ENCODE data around the gene MFN2. TPM values are rescaled to one million over a fixed set of nuclear protein-coding genes. Genes with fewer than 3 reads are reported as not detected.

Gene MFN2
- polyA plus RNA-seq, 1 of the 3 experiments (the other 2 are of a cell fraction): 43.2 TPM

DNA sequence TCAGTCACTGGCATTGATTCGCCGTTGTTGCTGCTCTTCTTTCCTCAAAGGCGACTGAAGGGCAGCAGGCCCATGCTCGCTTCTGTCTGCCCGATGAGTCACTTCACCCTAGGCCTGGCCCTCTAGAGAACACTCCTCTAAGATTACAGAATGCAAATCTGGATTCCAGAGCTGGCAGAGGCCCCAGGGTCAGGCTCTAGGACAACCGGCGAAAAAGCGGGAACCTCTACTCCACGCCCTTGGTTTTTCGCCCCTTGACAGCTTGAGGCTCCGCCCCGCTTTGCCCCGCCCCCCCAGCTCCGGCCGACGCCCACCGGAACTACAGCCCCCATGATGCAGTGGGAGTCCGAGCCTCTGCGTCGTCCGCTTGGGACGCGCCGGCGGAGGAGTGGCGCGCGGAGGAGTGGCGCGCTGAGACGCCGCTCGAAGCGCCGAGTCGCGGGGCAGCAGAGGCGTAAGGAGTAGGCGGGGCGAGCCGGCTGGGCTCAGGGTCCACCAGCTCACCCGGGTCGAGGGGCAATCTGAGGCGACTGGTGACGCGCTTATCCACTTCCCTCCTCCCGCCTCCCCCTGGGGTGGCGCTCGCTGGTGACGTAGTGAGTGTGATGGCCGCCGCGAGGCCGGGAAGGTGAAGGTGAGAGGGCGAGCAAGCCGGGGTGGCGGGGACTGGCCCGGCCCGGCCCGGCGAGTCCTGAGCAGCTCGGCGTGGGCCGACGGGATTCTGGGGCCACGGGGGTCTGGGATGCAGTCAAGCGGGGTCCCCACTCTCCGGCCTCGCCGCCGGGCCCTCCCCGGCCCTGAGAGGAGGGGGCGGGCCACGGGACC lies at the start of gene MFN2 (continued):
- TF ChIP-seq TAF1 (IDR thresholded peaks at IDR 0.05; ENCODE audit: borderline replicate concordance, low read depth, low read length): peak; percentile 92
- TF ChIP-seq, protein P1, sequence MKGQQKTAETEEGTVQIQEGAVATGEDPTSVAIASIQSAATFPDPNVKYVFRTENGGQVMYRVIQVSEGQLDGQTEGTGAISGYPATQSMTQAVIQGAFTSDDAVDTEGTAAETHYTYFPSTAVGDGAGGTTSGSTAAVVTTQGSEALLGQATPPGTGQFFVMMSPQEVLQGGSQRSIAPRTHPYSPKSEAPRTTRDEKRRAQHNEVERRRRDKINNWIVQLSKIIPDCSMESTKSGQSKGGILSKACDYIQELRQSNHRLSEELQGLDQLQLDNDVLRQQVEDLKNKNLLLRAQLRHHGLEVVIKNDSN (IDR thresholded peaks at IDR 0.05; ENCODE audit: borderline replicate concordance, low read depth): 0 out of 2 replicates have a peak, but pooled peaks have one; percentile 5
- TF ChIP-seq RXRA (IDR thresholded peaks at IDR 0.05; ENCODE audit: borderline replicate concordance, low read depth): 0 out of 2 replicates have a peak, but pooled peaks have one; percentile 17
- TF ChIP-seq NFIC (IDR thresholded peaks at IDR 0.05; ENCODE audit: borderline replicate concordance): no peak
- no peak for TF ChIP-seq RAD21 (IDR thresholded peaks at IDR 0.05; ENCODE audit: low read length)
- TF ChIP-seq FOXJ3 (CRISPR knock-in tag; IDR thresholded peaks at IDR 0.05): no peak; the same call in 1 of the 2 replicates
- peak in 1 of 2 experiments; percentile 22; a peak in 1 of 4 replicates for TF ChIP-seq EP300 (IDR thresholded peaks at IDR 0.05; ENCODE audit: borderline replicate concordance in 1 of 2, low read depth in 1 of 2, low read length in 1 of 2)
- TF ChIP-seq YY1 (IDR thresholded peaks at IDR 0.05; ENCODE audit: low read depth): peak; percentile 96
- no peak for TF ChIP-seq FOXM1 (IDR thresholded peaks at IDR 0.05; ENCODE audit: low read depth)
- TF ChIP-seq, protein P2, sequence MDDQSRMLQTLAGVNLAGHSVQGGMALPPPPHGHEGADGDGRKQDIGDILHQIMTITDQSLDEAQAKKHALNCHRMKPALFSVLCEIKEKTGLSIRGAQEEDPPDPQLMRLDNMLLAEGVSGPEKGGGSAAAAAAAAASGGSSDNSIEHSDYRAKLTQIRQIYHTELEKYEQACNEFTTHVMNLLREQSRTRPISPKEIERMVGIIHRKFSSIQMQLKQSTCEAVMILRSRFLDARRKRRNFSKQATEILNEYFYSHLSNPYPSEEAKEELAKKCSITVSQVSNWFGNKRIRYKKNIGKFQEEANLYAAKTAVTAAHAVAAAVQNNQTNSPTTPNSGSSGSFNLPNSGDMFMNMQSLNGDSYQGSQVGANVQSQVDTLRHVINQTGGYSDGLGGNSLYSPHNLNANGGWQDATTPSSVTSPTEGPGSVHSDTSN (IDR thresholded peaks at IDR 0.05): peak; percentile 34
- no peak for TF ChIP-seq NRF1 (IDR thresholded peaks at IDR 0.05; ENCODE audit: low read depth, low read length)
- no peak for TF ChIP-seq GATA2 (CRISPR knock-in tag; IDR thresholded peaks at IDR 0.05)

DNA sequence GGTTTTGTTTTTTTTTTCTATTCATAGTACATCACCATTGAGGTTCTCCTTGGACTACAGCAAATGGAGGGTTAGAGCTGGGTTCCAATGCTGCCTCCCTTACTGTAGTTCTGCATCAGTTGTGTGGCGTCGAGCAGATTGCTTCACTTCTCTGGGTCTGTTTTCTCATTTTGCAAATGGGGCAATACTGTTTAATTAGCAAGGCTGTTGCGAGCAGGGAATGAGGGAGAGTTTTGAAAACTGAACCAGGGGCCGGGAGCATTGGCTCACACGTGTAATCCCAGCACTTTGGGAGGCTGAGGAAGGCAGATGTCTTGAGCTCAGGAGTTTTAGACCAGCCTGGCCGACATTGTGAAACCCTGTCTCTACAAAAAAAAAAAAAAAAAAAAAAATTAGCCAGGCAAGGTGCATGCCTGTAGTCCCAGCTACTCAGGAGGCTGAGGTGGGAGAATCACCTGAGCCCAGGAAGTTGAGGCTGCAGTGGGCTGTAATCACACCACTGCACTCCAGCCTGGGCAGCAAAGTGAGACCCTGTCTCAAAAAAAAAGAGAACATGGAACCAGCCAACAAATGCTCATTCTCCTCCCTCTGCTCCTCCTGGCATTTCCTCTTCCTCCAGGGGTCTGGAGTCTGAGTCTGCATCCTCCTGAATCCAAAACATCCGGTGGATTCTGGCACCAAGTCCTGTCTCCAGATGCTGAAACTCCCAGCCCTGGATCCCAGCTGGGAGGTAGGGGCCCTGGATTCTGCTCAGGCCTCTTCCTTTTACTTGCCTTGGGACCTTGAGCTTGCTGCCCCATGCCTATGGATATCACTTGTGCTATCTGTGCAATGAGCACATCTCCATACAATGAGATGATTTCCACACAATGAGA lies 49.4 kb upstream of the MFN2 start:
- Histone ChIP-seq H3F3A (replicated peaks; ENCODE audit: insufficient read depth) (peaks cover 23% of the 10 kb centered on the region), H3K9me3 (no peaks in the 10 kb centered on the region), H2AFZ (ENCODE audit: low read depth) (peak overlapping the region; percentile 35; the same call in 1 of the 2 replicates), H3K4me1 (ENCODE audit: control insufficient read depth in 1 of 2, insufficient read depth in 2 of 2, low read depth in 1 of 2, low read length in 1 of 2) (peaks cover 28 to 33% of the 10 kb centered on the region in 2 experiments), H3K79me2 (ENCODE audit: insufficient read depth) (peaks cover 13% of the 10 kb centered on the region), H3K36me3 (replicated peaks in 1 of 2; ENCODE audit: control insufficient read depth in 1 of 2, insufficient read depth in 2 of 2, low read length in 1 of 2) (no peaks in the 10 kb centered on the region), H3K9ac (no peak overlapping the region), H3K4me2 (peak overlapping the region; percentile 5; the same call in 1 of the 2 replicates), H3K27ac (ENCODE audit: low read depth in 2 of 2, low read length in 1 of 2) (peak overlapping the region; percentile 58 to 80), H3K4me3 (ENCODE audit: low read depth in 2 of 2, low read length in 1 of 2) (no peak overlapping the region), H4K20me1 (ENCODE audit: insufficient read depth) (no peaks in the 10 kb centered on the region), H3K9me2 (no peaks in the 10 kb centered on the region), H3K27me3 (ENCODE audit: insufficient read depth) (no peaks in the 10 kb centered on the region)
- CTCF ChIA-PET: interaction anchor here (0.7 to 2.4 kb wide), 3 partner anchors 9 to 21 kb away, joined by 3 to 8 read pairs (median 3); no protein-coding TSS in a partner anchor
- POLR2A ChIA-PET: interaction anchor here (1.0 to 4.6 kb wide), 2 partner anchors 22 to 88 kb away, joined by 3 to 60 read pairs; no protein-coding TSS in a partner anchor
- DNase-seq: peak; percentile 60
- TF ChIP-seq EP300 (IDR thresholded peaks at IDR 0.05; ENCODE audit: borderline replicate concordance in 1 of 2, low read depth in 1 of 2, low read length in 1 of 2) (no peak), TCF12 (IDR thresholded peaks at IDR 0.05) (peak; percentile 56; the same call in 1 of the 2 replicates), FOXM1 (IDR thresholded peaks at IDR 0.05; ENCODE audit: low read depth) (no peak), NFIC (IDR thresholded peaks at IDR 0.05; ENCODE audit: borderline replicate concordance) (peak; percentile 43; the same call in 1 of the 2 replicates), GABPA (IDR thresholded peaks at IDR 0.05; ENCODE audit: low read depth) (peak; percentile 58), ELF1 (IDR thresholded peaks at IDR 0.05) (no peak), RFX5 (IDR thresholded peaks at IDR 0.05; ENCODE audit: low read length) (no peak), GATA2 (CRISPR knock-in tag; IDR thresholded peaks at IDR 0.05) (no peak), SIN3A (IDR thresholded peaks at IDR 0.05; ENCODE audit: borderline replicate concordance, low read depth, low read length) (no peak)
- TF ChIP-seq, protein P3, sequence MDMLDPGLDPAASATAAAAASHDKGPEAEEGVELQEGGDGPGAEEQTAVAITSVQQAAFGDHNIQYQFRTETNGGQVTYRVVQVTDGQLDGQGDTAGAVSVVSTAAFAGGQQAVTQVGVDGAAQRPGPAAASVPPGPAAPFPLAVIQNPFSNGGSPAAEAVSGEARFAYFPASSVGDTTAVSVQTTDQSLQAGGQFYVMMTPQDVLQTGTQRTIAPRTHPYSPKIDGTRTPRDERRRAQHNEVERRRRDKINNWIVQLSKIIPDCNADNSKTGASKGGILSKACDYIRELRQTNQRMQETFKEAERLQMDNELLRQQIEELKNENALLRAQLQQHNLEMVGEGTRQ (IDR thresholded peaks at IDR 0.05; ENCODE audit: borderline replicate concordance, low read depth, low read length): no peak
- TF ChIP-seq, protein P4, sequence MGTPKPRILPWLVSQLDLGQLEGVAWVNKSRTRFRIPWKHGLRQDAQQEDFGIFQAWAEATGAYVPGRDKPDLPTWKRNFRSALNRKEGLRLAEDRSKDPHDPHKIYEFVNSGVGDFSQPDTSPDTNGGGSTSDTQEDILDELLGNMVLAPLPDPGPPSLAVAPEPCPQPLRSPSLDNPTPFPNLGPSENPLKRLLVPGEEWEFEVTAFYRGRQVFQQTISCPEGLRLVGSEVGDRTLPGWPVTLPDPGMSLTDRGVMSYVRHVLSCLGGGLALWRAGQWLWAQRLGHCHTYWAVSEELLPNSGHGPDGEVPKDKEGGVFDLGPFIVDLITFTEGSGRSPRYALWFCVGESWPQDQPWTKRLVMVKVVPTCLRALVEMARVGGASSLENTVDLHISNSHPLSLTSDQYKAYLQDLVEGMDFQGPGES (IDR thresholded peaks at IDR 0.05; ENCODE audit: low read depth, low read length): no peak
- TF ChIP-seq, protein P5, sequence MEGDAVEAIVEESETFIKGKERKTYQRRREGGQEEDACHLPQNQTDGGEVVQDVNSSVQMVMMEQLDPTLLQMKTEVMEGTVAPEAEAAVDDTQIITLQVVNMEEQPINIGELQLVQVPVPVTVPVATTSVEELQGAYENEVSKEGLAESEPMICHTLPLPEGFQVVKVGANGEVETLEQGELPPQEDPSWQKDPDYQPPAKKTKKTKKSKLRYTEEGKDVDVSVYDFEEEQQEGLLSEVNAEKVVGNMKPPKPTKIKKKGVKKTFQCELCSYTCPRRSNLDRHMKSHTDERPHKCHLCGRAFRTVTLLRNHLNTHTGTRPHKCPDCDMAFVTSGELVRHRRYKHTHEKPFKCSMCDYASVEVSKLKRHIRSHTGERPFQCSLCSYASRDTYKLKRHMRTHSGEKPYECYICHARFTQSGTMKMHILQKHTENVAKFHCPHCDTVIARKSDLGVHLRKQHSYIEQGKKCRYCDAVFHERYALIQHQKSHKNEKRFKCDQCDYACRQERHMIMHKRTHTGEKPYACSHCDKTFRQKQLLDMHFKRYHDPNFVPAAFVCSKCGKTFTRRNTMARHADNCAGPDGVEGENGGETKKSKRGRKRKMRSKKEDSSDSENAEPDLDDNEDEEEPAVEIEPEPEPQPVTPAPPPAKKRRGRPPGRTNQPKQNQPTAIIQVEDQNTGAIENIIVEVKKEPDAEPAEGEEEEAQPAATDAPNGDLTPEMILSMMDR (IDR thresholded peaks at IDR 0.05): no peak
- TF ChIP-seq, protein P6, sequence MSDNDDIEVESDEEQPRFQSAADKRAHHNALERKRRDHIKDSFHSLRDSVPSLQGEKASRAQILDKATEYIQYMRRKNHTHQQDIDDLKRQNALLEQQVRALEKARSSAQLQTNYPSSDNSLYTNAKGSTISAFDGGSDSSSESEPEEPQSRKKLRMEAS (IDR thresholded peaks at IDR 0.05; ENCODE audit: low read depth): no peak
- 66% methylated on average over 7 of the region's 7 CpGs for WGBS (ENCODE audit: low lambda C conversion rate)

All from SK-N-SH (cell line).